Activated T-cell treated with anti-CD3 and anti-CD28 coated beads for 4 hours (primary cell): Measurements from ENCODE around the gene ATXN7L1.

Experiments
- DNase-seq: peaks from one replicate; pipeline ENCODE4 v3.0.0-alpha.2; 2020

Gene ATXN7L1

DNA sequence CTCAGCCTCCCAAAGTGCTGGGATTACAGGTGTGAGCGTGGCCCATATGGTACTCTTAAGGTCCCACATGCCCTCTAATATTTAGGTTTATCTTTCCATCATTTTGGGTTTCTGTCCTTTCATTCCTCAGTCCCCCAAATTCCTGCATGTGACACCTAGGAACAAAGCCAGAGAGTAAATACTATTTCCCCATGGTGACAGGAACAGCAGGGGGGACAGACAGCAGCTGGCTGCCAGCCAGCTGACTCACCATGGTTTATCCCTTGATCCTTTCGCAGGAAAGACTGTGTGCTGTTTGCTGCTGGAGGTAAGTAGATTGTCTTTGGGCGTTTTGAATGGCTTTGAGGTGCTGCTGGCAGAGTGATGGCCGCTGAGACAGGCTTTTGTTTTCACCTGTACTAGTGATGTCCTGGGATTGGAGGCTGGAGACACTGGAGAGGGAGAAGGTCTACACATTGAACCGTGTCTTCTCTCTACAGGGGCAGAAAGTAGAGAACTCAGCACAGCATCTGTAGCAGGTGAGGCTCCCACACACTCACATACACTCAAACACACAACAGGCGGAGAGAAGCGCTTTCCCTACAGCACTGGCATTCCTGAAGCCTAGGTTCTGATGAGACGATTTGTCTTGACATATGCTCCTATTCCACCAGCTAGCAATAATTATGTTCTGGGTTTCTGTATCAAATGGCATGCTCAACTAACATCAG, 211.4 kb downstream of the ATXN7L1 start:
- DNase-seq = no peak

DNA sequence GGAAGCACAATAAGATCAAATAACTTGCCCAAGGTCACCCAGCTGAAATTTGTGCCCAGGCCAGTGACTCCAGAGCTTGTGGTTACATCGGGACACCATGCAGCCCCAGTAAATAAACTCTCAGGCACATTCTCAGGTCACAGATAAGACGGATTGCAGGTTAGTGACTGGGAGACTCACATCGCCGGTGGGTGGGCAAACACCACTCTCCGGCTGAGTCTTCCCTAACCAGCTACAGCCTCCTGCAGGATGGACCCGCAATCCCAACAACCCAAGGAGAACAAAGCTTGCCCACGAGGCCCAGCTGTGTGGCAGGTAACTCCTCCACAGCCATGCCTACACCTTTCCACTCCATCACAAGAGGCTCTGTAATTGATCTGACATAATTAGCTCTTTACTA, 213.4 kb downstream of the ATXN7L1 start:
- no peak for DNase-seq

DNA sequence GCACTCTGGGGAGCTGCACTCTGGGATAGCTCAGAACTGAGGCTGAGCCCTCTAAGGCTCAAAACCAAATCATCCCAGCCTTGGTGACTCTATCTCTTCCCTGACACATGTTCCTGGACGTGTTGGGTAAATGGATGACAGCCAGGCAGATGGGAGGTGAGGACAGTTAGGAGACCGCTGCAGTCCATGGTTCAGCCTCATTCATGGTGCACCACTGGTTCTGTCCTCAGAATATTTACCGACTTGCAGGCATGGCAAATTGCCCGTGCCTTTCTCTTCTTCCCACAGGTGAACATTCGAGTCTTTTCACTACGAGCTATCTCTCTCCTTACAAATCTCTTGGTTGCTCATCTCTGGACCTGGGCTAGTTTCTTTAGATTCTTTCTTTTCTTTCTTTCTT, 214.8 kb downstream of the ATXN7L1 start:
- DNase-seq = no peak

DNA sequence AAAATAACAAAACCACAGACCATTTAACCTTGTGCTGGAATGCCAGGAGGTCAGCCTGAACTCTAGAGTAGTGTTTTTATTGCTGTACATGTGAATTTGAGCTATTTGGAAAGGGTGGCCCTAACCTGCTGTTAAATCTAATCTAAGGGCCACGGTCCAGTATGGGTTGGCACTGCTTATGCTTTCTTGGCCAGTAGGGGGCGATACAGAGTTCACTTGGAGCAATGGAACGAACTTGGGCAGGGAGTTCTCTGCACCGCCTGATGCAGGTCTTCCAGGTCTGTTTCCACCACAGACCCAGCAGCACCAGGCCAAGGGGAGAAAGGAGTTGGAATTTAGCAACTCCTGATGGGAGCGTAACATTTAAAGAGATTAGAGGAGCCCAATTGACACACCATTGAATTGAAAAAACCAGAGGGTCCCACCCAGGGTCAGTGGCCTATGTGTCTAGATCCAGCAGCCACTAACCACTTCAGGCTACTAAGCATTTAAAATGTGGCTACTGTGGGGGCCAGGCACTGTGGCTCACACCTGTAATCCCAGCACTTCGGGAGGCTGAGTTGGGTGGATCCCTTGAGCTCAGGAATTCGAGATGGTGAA, 219.4 kb downstream of the ATXN7L1 start:
- peak; percentile 64 for DNase-seq

DNA sequence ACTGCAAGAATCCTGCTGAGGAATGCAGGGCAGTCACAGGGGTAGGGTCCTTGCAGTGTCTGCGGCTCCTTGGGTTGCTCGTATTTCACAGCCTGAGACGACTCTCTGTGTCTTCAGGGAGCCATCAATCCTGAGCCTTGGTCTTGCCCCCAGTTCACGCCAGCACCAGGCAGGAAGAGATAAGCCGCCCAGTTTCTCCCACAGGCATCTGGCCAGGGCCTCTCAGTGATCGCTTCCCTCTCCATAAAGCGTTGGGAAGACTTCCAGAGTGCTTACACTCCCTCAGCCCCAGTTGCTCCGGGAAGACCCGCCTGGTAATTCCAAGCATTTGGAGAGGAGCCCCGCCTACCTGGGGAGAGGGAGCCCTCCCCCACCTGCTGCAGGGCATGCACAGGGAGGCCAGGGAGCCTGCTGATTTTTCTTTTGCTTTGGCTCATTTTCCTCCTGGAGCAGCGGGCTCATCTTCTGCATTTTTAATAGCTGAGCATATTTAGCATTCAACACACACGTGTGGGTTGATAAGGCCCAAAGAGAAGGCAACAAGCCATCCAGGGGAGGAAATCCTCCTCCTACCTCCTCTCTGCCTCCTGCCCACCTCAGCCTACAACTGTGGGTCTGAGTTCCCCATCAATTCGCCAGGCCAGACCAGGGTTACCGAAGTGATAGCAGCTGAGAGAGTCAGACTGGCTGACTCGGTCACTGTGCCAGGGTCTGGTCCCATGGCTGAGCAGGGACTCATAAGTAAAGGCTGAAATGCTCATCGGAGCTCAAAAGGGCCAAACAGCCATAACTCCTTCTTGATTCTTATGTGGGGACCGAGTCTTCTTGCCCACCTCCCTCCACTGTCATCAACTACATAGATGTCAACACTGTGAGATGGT, 220.7 kb downstream of the ATXN7L1 start:
- DNase-seq = no peak

DNA sequence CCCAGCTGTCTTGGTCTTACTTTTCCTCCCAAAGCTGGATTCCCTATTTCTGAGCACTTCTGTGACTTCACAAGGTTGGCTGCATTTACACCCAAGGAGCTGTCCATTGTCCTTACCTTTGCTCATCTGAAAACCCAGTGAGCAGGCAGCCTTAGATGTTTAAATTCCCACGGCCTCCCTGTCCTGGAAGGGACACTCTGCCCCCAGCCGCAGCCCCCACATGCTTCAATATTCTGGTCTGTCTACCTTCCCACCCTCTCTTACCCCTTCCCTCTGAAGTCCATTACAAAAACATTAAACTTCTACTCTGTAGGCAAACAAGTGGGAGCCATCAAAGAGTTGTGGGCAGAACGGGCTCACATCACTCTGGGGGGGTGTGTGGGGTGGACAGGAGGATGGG, 221.3 kb downstream of the ATXN7L1 start:
- DNase-seq = no peak

DNA sequence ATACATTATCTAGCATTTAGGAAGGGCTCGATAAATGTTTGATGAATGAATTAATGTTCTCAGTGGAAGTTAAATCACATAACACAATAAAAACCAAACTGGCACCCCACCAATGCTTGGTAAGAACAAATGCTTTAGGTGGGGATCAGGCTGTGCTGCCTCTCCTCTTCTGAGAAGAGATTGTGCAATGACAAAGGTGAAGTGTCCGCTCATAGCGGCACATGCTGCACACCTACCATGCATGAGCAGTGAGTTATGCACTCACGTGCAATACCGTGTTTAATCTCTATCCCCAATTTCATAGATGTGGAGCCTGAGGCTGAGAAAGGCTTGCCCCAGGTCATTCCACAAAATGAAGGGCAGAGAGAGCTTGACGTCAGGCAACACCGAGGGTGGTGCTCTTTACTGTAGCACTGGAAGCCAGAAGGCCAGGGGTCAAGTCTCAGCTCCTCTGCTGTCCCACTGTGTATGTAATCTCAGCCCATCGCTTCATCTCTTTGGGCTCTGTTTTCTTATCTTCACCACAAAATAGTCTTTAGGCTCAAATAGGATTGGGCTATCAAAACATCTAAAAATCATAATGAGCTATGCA, 222.2 kb downstream of the ATXN7L1 start:
- DNase-seq = no peak

DNA sequence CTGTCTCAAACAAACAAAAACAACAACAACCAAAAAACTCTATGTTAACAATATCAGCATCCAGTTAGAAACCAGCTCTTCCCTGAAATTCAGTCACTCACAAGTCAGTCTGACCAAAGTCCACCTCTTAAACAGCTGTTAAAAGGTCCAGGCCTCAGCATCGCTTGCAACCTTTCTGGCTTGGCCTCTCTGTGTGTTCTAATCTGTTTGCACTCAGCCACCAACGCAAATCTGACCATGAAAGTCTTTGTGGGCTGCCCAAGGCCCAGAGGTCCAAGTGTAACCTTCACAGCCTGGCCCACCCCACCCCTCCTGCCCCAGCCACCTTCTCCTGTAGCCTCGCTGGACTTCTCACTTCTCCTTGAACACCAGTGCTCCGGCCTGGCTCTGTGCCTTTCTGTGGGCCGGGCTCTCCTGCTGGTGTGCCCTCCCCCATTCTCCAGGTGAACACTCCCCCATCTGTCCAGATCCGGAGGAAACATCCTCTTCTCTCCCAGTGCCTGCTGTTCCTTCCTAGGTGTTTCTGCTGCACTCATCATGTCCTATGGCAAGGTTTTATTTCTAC, 222.9 kb downstream of the ATXN7L1 start:
- DNase-seq = no peak

DNA sequence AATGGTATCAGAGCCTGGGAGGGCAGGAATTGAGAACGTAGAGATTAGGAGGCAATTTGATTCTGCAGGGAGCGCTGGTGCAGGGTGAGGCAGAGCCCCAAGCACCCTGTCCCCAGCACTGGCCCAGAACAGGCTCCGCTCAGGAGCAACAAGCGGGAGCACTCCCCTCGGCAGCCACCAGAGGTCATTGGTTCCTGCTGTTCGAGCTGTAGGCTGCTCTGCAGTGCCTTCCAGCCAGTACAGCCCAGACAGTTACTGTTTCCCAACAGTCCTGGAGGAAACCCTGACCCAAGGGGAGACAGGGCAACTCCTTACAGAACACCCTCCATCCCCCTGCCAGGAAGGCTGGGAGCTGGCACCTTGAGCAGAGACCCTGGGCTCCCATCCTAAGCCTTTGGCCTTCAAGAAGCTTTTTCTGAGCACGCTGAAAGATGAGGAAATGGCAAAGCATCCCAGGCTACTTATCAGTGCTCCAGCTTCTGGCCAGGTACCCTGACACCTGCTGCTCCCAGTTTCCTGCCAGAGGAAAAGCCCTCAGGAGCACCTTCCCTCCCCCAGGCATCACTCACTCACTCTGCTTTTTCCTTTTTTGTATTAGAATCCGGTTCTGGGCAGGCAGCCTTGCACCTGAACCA, 223.9 kb downstream of the ATXN7L1 start:
- peak; percentile 53 for DNase-seq

DNA sequence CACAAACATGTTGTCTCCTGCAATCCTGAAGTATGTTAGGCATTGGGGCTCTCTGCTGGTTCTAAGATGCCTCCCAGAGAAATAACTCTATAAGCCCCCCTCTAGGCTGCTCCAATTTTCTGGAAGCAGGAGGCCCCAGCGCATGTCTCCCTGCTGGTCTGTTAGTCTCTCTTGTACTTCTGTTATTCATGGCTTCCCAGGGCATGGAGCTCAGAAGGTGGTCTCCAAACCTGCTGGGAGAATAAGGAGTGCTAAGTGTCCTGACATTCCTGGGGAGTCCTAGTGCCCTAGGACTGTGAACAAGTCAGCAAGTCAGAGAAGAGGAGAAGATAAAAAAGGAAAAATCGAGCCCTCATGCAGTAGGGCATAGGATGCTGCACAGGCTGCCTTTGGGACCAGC, 224.6 kb downstream of the ATXN7L1 start:
- no peak for DNase-seq

DNA sequence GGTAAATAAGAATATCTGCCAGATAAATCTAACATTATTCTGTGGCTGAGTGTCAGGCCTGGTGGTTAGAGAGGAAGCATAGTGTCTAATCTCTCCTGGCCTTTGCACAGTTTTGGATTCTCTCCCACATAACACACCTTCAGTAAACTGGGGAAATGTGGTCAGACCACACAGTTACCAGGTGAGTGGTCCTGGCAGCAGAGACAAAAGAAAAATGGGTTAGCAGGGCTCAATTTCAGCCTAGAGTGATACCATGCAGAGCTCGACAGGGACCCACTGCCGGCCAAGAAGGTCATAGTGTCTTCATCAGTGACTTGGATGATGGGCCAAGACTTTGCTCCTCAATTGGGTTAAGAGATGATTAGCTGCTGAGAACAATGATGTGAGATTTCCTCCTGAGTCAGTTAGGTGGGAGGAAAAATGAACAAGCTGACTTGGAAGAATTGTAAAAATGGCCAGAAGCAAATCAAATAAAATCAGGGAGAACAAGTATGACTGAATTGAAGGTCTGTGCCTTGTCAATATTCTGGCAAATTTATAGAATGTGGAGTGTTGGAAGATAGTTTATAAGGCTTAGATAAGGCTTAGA, 225.9 kb downstream of the ATXN7L1 start:
- no peak for DNase-seq

DNA sequence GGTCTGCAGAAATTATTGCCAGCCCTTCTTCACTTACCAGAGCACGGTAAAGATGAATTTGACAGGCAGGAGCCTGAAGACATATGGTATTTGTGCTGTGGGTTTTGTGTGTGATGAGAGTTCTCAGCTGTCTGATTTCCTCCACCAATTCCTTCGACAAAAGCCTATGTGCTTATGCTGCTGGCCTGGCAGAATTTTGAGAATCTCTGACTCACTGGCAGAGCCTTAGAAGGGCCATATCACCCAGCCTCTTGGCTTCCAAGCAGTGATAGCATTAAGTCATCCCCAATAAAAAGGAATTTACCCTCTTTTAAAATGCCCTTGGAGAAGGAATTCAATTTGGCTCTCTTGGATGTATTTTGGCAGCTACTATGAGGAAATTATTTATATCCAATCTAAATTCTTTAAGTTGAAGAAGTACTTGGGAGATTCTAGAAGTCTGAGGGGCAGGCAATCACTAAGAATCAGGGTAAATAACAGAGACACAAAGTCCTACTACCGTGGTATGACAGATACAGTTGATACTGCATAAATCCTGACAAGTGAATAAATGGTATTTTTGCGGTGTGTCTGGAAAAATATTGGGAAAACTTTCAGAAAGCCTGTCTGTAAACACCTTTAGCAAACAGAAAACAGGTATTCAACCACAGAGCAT, 226.5 kb downstream of the ATXN7L1 start:
- no peak for DNase-seq

DNA sequence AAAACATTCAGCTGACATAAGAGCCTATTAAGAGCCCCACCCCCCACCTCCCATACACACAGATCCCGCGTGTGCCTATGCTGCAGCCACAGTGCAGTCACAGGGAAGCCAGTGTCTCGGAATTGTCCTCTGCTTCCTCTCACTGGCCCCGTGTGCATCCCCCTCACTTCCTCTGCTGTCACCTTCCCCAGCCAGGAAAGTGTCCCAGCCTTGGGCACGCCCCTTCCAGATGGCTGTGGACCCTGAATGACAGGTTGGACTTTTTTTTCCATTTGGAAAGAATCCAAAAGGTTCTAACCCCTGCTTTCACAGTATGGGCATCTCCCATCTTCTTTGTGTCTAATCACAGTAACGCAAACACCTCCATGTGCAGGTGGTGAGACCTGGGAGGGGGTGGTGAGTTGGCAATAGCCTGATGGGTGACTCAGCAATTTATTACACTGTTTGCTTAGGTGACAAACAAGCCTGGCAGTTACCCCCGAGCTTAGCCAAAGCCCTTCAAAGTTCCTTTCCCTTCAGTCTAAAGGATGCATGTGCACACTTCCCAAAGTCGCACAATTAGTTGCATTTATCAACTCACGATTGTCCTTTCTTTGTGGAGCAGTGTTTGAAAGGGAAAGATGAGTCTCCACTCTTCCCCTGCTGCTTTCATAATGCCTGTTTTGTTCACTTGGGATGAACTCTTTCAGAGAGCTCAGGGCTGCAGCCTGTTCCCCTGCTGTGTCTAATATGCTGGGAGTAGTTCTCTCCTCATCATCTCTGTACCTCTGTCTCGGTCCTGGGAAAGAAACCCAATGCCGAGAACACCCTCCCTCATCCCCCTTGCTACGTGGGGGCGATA, 227.6 kb downstream of the ATXN7L1 start:
- DNase-seq = no peak

DNA sequence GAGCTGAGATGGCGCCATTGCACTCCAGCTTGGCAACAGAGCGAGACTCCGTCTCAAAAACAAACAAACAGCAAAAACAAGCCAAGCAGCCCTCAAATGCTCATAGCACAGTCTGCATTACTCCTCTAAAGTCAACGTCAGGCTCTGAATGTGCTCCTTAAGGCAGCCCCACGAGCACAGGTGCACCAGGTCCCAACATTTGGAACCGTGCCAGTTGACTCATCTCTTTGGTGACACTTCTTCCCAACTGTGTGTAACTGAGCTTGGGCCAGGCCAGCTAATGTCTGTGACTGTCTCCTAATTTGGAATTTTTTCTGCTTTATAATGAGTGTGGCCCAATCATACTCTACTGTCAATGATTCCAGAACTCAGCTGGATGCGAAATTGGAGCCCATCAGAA, 228.8 kb downstream of the ATXN7L1 start:
- DNase-seq = no peak

DNA sequence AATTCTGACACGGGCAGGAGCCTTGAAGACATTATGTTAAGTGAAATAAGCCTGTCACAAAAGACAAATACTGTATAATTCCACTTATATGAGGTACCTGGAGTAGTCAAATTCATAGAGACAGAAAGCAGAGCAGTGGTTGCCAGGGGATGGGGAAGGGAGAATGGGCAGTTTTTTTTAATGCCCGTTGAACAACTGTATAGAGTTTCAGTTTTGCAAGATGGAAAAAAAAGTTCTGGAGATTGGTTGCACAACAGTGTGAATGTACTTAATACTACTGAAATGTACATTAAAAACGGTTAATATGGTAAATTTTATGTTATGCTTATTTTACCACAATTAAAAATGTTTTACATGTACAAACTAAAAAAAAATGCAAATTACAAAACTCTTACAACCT, 231.5 kb downstream of the ATXN7L1 start:
- DNase-seq = no peak

DNA sequence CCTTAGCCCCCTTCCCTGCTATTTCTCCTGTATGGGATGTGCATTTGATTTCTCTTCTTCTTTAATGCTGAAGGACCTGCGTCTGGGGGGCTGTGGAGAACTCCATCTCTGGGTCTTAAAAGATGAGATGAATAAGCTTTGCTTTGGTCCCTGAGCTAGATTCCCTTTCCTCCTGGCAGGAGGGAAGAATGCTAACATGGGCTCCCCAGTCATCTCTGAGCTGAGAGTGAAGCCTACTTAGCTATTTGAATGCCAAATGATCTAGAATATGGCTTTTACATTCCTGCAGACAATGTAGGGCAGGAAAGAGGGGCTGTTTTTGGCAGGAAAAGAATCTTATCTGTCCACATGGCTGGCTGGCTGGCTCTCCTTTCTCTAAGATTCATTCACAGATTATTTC, 232.5 kb downstream of the ATXN7L1 start:
- DNase-seq = no peak

DNA sequence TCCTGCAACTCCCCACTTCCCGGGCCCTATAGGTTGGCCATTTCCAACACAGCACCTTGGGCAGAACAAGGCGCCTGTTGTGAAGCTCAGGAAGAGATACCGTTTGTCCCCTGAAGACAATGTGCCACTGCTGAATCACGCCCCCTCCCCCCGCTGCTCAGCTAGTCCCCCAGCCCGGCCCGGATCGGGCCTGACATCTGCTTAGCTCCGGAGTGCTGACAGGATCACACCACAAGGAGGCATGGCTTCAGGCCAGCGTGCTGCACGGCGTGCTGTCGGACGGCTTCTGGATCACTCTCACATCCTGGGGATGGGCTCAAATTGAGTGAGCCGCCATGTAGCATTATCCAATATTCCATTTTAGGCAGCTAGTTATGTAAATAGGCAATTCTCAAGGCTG, 233.0 kb downstream of the ATXN7L1 start:
- no peak for DNase-seq

DNA sequence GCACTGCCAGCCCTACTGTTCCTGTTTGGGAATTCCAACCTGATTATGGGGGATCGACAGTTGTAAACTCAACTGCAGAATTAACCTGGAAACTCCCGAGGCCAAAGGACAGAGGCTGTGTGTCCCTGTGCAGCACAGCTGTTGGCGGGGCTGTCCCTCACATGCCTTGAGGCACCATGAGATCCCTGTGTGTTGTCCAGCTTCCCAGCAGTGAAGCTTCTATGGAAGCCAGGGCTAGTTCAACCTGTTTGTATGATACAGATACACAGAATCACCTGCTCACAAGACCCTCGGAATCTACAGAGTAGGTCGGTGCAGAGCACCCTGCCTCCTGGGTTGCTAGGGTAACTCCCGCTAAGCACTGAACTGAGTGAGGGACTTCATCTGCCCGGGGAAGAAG, 234.1 kb downstream of the ATXN7L1 start:
- no peak for DNase-seq

DNA sequence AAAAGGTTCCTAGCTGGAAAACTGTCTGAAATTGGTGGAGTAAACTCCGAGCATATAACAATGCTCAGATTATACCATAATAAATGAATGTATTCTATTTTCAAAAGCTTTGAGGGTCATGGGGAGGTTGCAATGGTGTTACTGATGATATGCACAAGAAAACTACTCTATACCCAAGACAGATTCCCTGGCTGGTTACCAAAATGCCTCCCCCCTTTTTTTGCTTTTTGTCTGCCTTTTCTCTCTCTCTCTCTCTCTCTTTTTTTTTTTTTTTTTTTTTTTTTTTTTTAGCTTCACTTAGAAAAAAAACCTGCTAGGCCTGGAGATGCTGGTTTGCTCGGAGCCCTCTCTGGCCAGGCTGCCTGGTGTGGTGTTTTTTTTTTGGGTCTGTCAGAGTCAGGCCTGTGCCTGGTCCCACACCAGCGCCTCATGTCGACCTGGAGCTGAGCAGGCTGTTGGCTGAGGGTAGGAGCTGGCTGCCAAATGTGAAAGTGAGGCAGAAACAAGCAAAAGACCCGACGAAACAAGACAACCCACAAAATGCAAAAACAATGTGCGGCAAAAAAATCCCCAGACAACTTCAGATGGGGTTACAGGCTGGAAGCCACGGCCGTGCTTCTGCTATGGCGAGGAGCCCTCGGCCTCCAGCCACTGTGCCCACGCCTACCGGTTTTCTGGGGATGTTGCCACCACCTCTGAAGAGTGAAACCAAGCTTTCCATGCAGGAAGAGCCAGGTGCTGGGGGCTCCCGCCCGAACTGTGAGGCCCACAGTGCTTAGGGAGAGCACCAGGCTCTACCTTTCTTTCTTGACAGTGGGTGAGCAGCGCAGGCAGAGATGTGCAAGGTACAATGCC, 235.2 kb downstream of the ATXN7L1 start:
- DNase-seq = no peak
